GM18517 (cell line): Measurements from ENCODE around the gene CTBP1.

ENCODE experiments used
- ATAC-seq: cut with Tn5 transposase; IDR thresholded peaks from one replicate; pipeline ENCODE4 v1.9.1; 2021; ENCODE audit warnings: mild to moderate bottlenecking, moderate library complexity; ENCODE audit not compliant: unreplicated experiment

Gene CTBP1

GRCh38 chr4:1211891-1212545 lies 36.9 kb downstream of the CTBP1 start:
- ATAC-seq: no peak

- no peak for ATAC-seq
These were observed 37.6 kb downstream of the CTBP1 start for GRCh38 chr4:1211371-1211770.

GRCh38 chr4:1210971-1211370 lies 38.0 kb downstream of the CTBP1 start:
- ATAC-seq: no peak

- ATAC-seq: no peak
These were observed 38.6 kb downstream of the CTBP1 start for GRCh38 chr4:1210241-1210841.

GRCh38 chr4:1209821-1210220 lies 39.1 kb downstream of the CTBP1 start:
- ATAC-seq: no peak

GRCh38 chr4:1208970-1209704 lies 39.8 kb downstream of the CTBP1 start:
- ATAC-seq: no peak

GRCh38 chr4:1208266-1208961 lies 40.5 kb downstream of the CTBP1 start:
- ATAC-seq: no peak

- no peak for ATAC-seq
These were observed 41.2 kb downstream of the CTBP1 start for GRCh38 chr4:1207603-1208265.

- ATAC-seq: no peak
These were observed 41.8 kb downstream of the CTBP1 start for GRCh38 chr4:1207157-1207470.

- no peak for ATAC-seq
These were observed 42.4 kb downstream of the CTBP1 start for GRCh38 chr4:1206299-1207156.

- ATAC-seq: no peak
These were observed 43.2 kb downstream of the CTBP1 start for GRCh38 chr4:1205586-1206298.

GRCh38 chr4:1204828-1205585 lies 43.9 kb downstream of the CTBP1 start:
- no peak for ATAC-seq

- no peak for ATAC-seq
These were observed 44.6 kb downstream of the CTBP1 start for GRCh38 chr4:1204286-1204827.

- ATAC-seq: no peak
These were observed 45.8 kb downstream of the CTBP1 start for GRCh38 chr4:1203026-1203616.

- no peak for ATAC-seq
These were observed 46.4 kb downstream of the CTBP1 start for GRCh38 chr4:1202526-1203011.

GRCh38 chr4:1201851-1202525 lies 46.9 kb downstream of the CTBP1 start:
- ATAC-seq: no peak

GRCh38 chr4:1200425-1201035 lies 48.4 kb downstream of the CTBP1 start:
- ATAC-seq: no peak
